ENCODE results near the gene RASA3. TPM values are rescaled to one million over a fixed set of nuclear protein-coding genes. Genes with fewer than 3 reads are reported as not detected.

RASA3 gene
- total and polyA plus RNA-seq, 7 donors: 4.2 to 22.4 (median 16.9) TPM

- Histone ChIP-seq H3K9me3 (no peaks in the 10 kb centered on the region), H3K27ac (no peak overlapping the region), H3K27me3 (no peaks in the 10 kb centered on the region), H3K4me3 (no peak overlapping the region), H3K36me3 (no peaks in the 10 kb centered on the region), H3K4me1 (peaks cover 0 to 36% (median 33%) of the 10 kb centered on the region in 4 donors)
- 90 to 93% methylated on average over 18 of the region's 18 CpGs for WGBS, 2 donors
- intact Hi-C loops (cut with DNase I): no loop called here
- no peak for TF ChIP-seq POLR2AphosphoS5 (IDR thresholded peaks at IDR 0.05)
- TF ChIP-seq EP300 (IDR thresholded peaks at IDR 0.05): no peak
- no peak for TF ChIP-seq POLR2A (IDR thresholded peaks at IDR 0.05)
- TF ChIP-seq CTCF (IDR thresholded peaks at IDR 0.05): no peak
- DNase-seq: peak; percentile 57
Measured at GRCh38 chr13:114096811-114097211, 35.6 kb downstream of the RASA3 start.

GRCh38 chr13:114096031-114096485 is 36.4 kb downstream of the RASA3 start:
- Histone ChIP-seq H3K27me3 (no peaks in the 10 kb centered on the region), H3K4me3 (no peak overlapping the region), H3K27ac (no peak overlapping the region), H3K9me3 (no peaks in the 10 kb centered on the region), H3K36me3 (no peaks in the 10 kb centered on the region), H3K4me1 (peaks cover 0 to 29% (median 27%) of the 10 kb centered on the region in 4 donors)
- DNase-seq: peak; percentile 61
- 92 to 93% methylated on average over 24 of the region's 24 CpGs for WGBS, 2 donors
- intact Hi-C loops (cut with DNase I): no loop called here
- TF ChIP-seq CTCF (IDR thresholded peaks at IDR 0.05) (no peak), EP300 (IDR thresholded peaks at IDR 0.05) (no peak), POLR2A (IDR thresholded peaks at IDR 0.05) (no peak), POLR2AphosphoS5 (IDR thresholded peaks at IDR 0.05) (no peak)

- H3K4me1 ChIP-seq: peaks cover 0 to 23% (median 22%) of the 10 kb centered on the region in 4 donors
- H3K36me3 ChIP-seq: no peaks in the 10 kb centered on the region
- H3K9me3 ChIP-seq: no peaks in the 10 kb centered on the region
- 81 to 92% methylated on average over 4 of the region's 4 CpGs for WGBS, 2 donors
- H3K4me3 ChIP-seq: no peak overlapping the region
- intact Hi-C loops (cut with DNase I): no loop called here
- TF ChIP-seq POLR2A (IDR thresholded peaks at IDR 0.05): no peak
- no peaks in the 10 kb centered on the region for H3K27me3 ChIP-seq
- DNase-seq: peak; percentile 44
- no peak overlapping the region for H3K27ac ChIP-seq
Measured at GRCh38 chr13:114095486-114095885, 36.9 kb downstream of the RASA3 start.

- no peaks in the 10 kb centered on the region for H3K36me3 ChIP-seq
- no peak overlapping the region for H3K27ac ChIP-seq
- no peaks in the 10 kb centered on the region for H3K27me3 ChIP-seq
- no peaks in the 10 kb centered on the region for H3K9me3 ChIP-seq
- H3K4me3 ChIP-seq: no peak overlapping the region
- no peak for DNase-seq
- intact Hi-C loops (cut with DNase I): no loop called here
- TF ChIP-seq POLR2AphosphoS5 (IDR thresholded peaks at IDR 0.05) (no peak), POLR2A (IDR thresholded peaks at IDR 0.05) (no peak), CTCF (IDR thresholded peaks at IDR 0.05) (no peak), EP300 (IDR thresholded peaks at IDR 0.05) (no peak)
- H3K4me1 ChIP-seq: peaks cover 0 to 6% (median 3%) of the 10 kb centered on the region in 4 donors
Measured at GRCh38 chr13:114093118-114093517, 39.3 kb downstream of the RASA3 start.

- H3K27me3 ChIP-seq: no peaks in the 10 kb centered on the region
- WGBS, 2 donors: 90 to 95% methylated on average over 3 of the region's 3 CpGs
- H3K4me1 ChIP-seq: no peaks in the 10 kb centered on the region
- no peaks in the 10 kb centered on the region for H3K9me3 ChIP-seq
- no peak for DNase-seq
- H3K4me3 ChIP-seq: no peak overlapping the region
- intact Hi-C loops (cut with DNase I): no loop called here
- no peaks in the 10 kb centered on the region for H3K36me3 ChIP-seq
- H3K27ac ChIP-seq: no peak overlapping the region
- no peak for TF ChIP-seq CTCF (IDR thresholded peaks at IDR 0.05)
- TF ChIP-seq EP300 (IDR thresholded peaks at IDR 0.05): no peak
- TF ChIP-seq POLR2A (IDR thresholded peaks at IDR 0.05): no peak
- TF ChIP-seq POLR2AphosphoS5 (IDR thresholded peaks at IDR 0.05): no peak
Measured at GRCh38 chr13:114092468-114092867, 40.0 kb downstream of the RASA3 start.

Data from sigmoid colon (tissue), 7 donors.